CD4-positive, alpha-beta T cell treated with Interleukin-15 for 1 hour (primary cell): Measurements from ENCODE around the gene MORC1.

Experiments
- DNase-seq: peaks from one replicate; pipeline ENCODE4 v3.0.0-alpha.2; 2020

MORC1 gene

DNA sequence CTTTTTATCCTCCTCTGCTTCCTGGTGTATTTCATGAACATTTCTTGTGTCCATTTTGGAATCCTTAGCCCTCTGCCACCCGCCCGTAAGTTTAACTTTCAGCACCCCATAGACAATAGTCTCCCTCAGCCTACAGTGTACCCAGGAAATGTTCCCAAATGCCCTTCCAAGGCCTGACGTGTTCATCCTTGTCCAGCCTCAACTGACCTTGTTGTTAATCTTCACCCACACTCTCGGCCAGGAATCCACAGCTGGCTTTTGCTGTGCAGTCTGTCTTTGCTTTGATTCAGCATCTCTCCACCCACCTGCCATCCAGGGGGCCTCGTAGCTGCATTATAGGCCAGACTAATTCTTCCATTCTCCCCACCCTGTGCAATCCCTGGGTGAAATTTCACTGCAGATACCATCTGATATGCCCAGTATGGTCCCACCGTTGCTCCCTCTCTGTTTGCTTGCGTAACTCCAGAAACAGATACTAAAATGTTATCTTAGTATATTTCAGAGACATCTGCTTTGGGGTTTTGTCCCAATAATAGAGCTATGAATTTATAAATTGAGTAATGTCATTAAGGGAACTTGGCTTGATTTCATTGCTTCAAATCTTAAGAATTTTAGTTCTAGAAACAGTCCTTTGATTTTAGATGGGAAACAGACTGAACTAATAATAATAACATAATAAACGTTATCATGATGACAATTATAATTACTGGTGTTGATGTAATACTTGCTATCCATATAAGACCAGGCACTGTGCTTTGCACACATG is 180.8 kb downstream of the MORC1 start:
- no peak for DNase-seq

GRCh38 chr3:108931035-108931434 is 186.9 kb downstream of the MORC1 start:
- no peak for DNase-seq

- DNase-seq = no peak
Observed at GRCh38 chr3:108918866-108919265, 199.1 kb downstream of the MORC1 start.

DNA sequence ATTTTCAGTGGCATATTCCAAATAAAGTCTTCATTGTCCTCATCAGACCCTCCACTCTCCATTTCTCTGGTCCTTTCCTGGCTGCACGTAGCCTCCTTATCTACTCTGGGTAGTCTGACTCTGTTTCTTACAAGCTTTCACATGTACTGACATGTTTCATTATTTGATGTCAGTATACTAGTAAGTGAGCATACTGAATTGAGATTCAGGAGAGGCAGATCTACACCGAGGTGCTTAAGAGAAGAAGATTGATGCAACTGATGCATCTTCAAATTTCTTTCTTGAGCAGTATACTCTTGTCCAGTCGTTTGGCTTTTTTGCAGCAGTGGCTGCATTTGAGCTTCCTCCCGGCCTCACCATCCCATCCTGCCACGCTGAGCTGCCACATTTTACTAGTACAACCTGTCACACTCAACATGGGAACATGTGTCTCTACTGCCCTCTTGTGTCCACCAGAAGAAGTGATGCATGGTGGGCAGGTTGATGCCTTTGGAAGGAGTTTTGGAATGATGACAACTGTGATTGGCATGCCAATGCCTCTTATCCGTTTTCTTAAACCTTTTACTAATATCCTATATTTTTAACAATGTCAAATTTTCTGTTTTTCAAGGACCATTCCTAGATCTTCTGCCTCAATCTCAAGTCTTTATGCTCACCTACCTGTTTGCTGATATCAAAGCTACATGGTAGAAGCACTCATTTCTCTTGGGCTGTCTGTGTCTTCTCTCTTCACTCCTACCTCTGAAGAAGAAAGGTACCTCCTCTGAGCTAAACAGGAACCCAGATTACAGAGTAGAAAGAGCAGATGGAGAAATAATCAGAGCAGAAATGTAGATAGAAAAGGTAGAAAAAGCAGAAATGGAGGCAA is 202.9 kb downstream of the MORC1 start:
- DNase-seq = peak; percentile 60

DNA sequence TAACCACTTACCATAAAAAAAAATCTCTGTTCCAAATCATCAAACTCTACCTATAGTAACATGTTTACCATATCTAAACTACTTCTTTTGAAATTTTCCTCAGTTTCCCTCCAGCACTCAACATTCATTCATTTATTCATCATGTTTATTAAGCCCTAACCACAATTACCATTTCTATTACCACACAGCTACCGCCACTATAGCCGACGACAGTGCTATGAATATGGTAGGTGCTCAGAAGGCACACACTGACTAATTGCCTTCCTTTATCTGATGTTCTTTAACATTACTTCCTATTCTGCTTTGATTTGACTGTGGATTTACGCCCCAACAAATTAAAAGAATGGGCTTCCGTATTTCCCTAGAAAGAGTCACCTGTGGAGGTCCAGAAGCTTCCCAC is 208.1 kb downstream of the MORC1 start:
- no peak for DNase-seq
